Liver (tissue), 3 donors: ENCODE data around the gene YIPF6.

Experiments
- EGR1 ChIP-seq, 2 donors: IDR thresholded peaks; 2 replicates each; pipeline ENCODE4 v1.6.1; 2016 to 2018; ENCODE audit warnings: antibody characterized with exemption in 2 of 2, low read depth in 2 of 2
- FOXA1 ChIP-seq: IDR thresholded peaks from 2 replicates; pipeline ENCODE4 v1.6.1; 2016; ENCODE audit warnings: antibody characterized with exemption
- YY1 ChIP-seq: IDR thresholded peaks from 2 replicates; pipeline ENCODE4 v1.6.1; 2016; ENCODE audit warnings: antibody characterized with exemption, mild to moderate bottlenecking
- TF ChIP-seq, protein P1 (sequence below): IDR thresholded peaks from 2 replicates; pipeline ENCODE4 v1.6.1; 2016; ENCODE audit warnings: antibody characterized with exemption, mild to moderate bottlenecking
- TF ChIP-seq, protein P2 (sequence below): fragments of 150-350 bp; IDR thresholded peaks from 2 replicates; pipeline ENCODE4 v1.5.1; 2017; ENCODE audit warnings: improper control_type of control experiment, low read depth, low read length; ENCODE audit not compliant: missing input control
- TF ChIP-seq, protein P3 (sequence below): IDR thresholded peaks from 2 replicates; pipeline ENCODE4 v1.6.1; 2016; ENCODE audit warnings: antibody characterized with exemption
- donor health status: healthy.
- donor health status: healthy.

DNA sequence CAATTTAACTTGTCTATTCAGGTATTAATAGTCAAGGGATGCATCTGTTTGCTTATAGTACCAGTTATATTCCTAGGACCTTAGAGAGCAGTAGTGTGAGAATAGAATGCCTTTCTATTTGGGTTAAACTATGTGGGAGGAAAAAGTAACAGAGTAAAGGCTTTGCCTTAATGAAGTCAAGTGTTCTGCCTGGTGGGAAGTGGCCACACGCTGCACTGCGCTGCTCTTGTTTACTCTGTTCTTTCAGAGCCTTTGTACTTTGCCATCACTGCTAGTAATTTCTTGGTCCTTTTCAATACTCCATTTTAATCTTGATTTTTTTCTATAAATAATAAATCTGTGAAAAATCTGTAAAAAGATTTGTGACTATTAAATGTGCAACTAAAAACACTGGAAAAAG, 38.0 kb downstream of the YIPF6 start:
- TF ChIP-seq, protein P1, sequence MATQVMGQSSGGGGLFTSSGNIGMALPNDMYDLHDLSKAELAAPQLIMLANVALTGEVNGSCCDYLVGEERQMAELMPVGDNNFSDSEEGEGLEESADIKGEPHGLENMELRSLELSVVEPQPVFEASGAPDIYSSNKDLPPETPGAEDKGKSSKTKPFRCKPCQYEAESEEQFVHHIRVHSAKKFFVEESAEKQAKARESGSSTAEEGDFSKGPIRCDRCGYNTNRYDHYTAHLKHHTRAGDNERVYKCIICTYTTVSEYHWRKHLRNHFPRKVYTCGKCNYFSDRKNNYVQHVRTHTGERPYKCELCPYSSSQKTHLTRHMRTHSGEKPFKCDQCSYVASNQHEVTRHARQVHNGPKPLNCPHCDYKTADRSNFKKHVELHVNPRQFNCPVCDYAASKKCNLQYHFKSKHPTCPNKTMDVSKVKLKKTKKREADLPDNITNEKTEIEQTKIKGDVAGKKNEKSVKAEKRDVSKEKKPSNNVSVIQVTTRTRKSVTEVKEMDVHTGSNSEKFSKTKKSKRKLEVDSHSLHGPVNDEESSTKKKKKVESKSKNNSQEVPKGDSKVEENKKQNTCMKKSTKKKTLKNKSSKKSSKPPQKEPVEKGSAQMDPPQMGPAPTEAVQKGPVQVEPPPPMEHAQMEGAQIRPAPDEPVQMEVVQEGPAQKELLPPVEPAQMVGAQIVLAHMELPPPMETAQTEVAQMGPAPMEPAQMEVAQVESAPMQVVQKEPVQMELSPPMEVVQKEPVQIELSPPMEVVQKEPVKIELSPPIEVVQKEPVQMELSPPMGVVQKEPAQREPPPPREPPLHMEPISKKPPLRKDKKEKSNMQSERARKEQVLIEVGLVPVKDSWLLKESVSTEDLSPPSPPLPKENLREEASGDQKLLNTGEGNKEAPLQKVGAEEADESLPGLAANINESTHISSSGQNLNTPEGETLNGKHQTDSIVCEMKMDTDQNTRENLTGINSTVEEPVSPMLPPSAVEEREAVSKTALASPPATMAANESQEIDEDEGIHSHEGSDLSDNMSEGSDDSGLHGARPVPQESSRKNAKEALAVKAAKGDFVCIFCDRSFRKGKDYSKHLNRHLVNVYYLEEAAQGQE: no peak
- no peak for TF ChIP-seq FOXA1
- TF ChIP-seq, protein P2, sequence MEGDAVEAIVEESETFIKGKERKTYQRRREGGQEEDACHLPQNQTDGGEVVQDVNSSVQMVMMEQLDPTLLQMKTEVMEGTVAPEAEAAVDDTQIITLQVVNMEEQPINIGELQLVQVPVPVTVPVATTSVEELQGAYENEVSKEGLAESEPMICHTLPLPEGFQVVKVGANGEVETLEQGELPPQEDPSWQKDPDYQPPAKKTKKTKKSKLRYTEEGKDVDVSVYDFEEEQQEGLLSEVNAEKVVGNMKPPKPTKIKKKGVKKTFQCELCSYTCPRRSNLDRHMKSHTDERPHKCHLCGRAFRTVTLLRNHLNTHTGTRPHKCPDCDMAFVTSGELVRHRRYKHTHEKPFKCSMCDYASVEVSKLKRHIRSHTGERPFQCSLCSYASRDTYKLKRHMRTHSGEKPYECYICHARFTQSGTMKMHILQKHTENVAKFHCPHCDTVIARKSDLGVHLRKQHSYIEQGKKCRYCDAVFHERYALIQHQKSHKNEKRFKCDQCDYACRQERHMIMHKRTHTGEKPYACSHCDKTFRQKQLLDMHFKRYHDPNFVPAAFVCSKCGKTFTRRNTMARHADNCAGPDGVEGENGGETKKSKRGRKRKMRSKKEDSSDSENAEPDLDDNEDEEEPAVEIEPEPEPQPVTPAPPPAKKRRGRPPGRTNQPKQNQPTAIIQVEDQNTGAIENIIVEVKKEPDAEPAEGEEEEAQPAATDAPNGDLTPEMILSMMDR: no peak
- TF ChIP-seq YY1: no peak
- TF ChIP-seq, protein P3, sequence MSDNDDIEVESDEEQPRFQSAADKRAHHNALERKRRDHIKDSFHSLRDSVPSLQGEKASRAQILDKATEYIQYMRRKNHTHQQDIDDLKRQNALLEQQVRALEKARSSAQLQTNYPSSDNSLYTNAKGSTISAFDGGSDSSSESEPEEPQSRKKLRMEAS: no peak
- no peak for TF ChIP-seq EGR1 (IDR thresholded peaks at IDR 0.05; ENCODE audit: low read depth in 2 of 2)
